ENCODE data around the gene FIBP. TPM values are rescaled to one million over a fixed set of nuclear protein-coding genes. Genes with fewer than 3 reads are reported as not detected.

Gene FIBP
- total and polyA plus RNA-seq, 2 of the 8 experiments (the other 6 are each of a cell fraction or from before 2014, with no cell fraction given) = 74.3 to 173 TPM

DNA sequence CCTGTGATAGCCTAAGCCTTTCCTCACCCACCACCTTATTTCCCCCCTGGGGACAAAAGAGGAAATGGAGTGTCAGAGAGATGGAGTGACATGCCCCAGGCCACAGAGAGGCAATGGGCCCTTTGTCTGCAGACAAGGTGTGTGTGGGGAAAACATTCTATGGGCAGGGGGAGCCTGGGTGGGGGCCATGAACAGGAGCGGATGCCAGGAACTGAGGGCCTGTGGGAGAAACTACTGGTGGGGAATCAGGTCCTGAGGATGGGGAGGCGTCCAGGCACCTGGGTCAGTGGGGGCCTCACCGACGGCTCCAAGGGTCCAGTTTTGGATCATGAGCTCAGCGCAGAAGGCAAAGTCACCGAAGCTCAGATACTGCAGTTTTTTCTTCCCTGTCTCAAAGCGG is 3.0 kb downstream of the FIBP start (continued):
- TF ChIP-seq POU5F1 (IDR thresholded peaks at IDR 0.05; ENCODE audit: low read depth, low read length) (no peak), SP2 (IDR thresholded peaks at IDR 0.05; ENCODE audit: low read length) (no peak), ASH2L (IDR thresholded peaks at IDR 0.05; ENCODE audit: low read length) (no peak), HDAC6 (IDR thresholded peaks at IDR 0.05; ENCODE audit: low read depth, low read length) (no peak)
